ENCODE results near the gene GALNT18. TPM values are rescaled to one million over a fixed set of nuclear protein-coding genes. Genes with fewer than 3 reads are reported as not detected.

GALNT18 gene
- total RNA-seq, 3 donors from 2014 or later (not counting 1 experiment from before 2014, with no cell fraction given), result 0.18 to 0.42 (median 0.38) TPM

DNA sequence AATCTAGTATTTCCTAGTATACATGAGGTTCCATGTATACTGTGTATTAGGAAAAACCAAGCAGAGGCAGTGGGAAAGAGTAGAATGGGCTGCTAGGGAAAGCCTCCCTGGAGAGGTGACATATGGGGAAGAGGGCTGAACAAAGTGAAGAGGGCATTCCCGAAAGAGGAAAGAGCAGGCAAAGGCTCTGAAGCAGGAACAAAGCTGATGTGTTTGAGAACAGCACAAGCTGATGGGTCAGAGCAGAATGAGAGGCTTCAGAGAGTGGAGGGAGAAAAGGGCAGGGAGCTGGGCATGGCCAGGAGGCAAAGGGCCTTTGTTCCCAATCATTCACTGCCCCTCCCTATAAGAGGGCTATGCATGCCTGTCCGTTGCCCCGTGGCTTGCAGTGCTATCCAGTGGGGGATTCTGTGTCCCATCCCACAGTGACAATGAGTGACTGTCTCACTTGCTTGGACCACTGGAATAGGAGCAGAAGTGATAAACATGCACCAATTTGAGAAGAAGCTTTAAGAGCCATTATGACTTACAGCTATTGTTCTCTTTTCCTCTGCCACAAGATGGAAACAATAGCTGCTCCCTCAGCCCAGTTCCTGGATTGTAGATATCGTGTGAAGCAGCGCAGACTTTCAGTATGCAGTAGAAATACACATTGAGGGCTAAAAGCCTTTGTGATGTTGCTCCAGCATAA is 39.6 kb downstream of the GALNT18 start:
- no peak overlapping the region for H3K27ac Mint-ChIP-seq
- no peak for ATAC-seq

GRCh38 chr11:11581481-11581880 is 40.3 kb downstream of the GALNT18 start:
- intact Hi-C loops (cut with micrococcal nuclease), result no loop called here
- ATAC-seq, result no peak
- no peak for DNase-seq
- Mint-ChIP-seq H3K36me3 (no peaks in the 10 kb centered on the region), H3K27ac (no peak overlapping the region), H3K4me1 (peaks cover 27 to 34% of the 10 kb centered on the region in 2 donors), H3K4me3 (no peak overlapping the region), H3K9me3 (no peaks in the 10 kb centered on the region), H3K27me3 (ENCODE audit: low read depth in 2 of 2) (no peaks in the 10 kb centered on the region)
- Histone ChIP-seq H3K4me1 (ENCODE audit: control insufficient read depth, insufficient read depth, low read length) (peaks cover 16% of the 10 kb centered on the region), H3K27me3 (ENCODE audit: control insufficient read depth, insufficient read depth, low read length) (no peaks in the 10 kb centered on the region), H3K36me3 (ENCODE audit: control insufficient read depth, insufficient read depth, low read length) (no peaks in the 10 kb centered on the region), H3K4me3 (ENCODE audit: low read length) (no peak overlapping the region), H3K9me3 (ENCODE audit: control insufficient read depth, insufficient read depth, low read length) (no peaks in the 10 kb centered on the region), H3K27ac (ENCODE audit: low read length) (no peak overlapping the region)
- 91% methylated on average over 4 of the region's 4 CpGs for WGBS (ENCODE audit: insufficient coverage)
- TF ChIP-seq CTCF (IDR thresholded peaks at IDR 0.05), result no peak

More for the DNA sequence above, 39.6 kb downstream of the GALNT18 start:
- no peak overlapping the region for H3K27ac ChIP-seq (ENCODE audit: low read length)
- H3K4me1 ChIP-seq (ENCODE audit: control insufficient read depth, insufficient read depth, low read length), result peaks cover 10% of the 10 kb centered on the region
- H3K9me3 ChIP-seq (ENCODE audit: control insufficient read depth, insufficient read depth, low read length), result no peaks in the 10 kb centered on the region
- Mint-ChIP-seq H3K9me3 (no peaks in the 10 kb centered on the region), H3K4me1 (peaks cover 20 to 27% of the 10 kb centered on the region in 2 donors), H3K36me3 (no peaks in the 10 kb centered on the region), H3K27me3 (ENCODE audit: low read depth in 2 of 2) (no peaks in the 10 kb centered on the region), H3K4me3 (no peak overlapping the region)
- TF ChIP-seq CTCF (IDR thresholded peaks at IDR 0.05), result no peak
- no peak for DNase-seq
- H3K27me3 ChIP-seq (ENCODE audit: control insufficient read depth, insufficient read depth, low read length), result no peaks in the 10 kb centered on the region
- 86% methylated on average over 5 of the region's 5 CpGs for WGBS (ENCODE audit: insufficient coverage)
- intact Hi-C loops (cut with micrococcal nuclease), result no loop called here
- no peak overlapping the region for H3K4me3 ChIP-seq (ENCODE audit: low read length)
- no peaks in the 10 kb centered on the region for H3K36me3 ChIP-seq (ENCODE audit: control insufficient read depth, insufficient read depth, low read length)

DNA sequence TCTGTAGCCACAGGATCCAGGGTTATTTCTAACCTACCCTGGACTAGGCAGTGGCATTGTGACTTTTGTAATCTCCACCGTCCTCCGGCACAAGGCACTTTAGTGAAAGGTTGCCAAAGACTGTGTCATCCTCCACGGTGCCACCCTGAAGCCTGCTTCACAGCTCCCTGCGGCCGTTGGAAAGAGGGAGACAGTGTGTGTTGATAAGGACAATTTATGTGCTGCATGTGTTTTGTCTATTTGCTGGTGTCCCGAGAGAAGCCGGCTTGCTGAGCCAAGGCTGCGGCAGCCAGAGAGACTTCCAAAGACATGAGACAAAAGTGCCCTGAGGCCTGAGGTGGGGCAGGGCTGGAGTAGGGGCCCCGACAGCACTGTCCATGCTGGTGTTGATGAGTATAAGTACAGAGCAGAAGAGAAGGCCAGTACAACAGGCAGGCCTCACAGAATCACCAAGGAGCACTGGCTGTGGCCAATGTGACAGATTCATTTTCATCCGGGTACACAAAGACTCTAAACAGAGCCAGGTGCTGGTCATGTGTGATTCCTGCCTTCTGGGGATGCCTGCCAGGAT is 40.9 kb downstream of the GALNT18 start:
- Mint-ChIP-seq H3K36me3 (no peaks in the 10 kb centered on the region), H3K9me3 (no peaks in the 10 kb centered on the region), H3K4me1 (peaks cover 32 to 40% of the 10 kb centered on the region in 2 donors), H3K27ac (no peak overlapping the region), H3K27me3 (ENCODE audit: low read depth in 2 of 2) (no peaks in the 10 kb centered on the region), H3K4me3 (no peak overlapping the region)
- no peak for TF ChIP-seq CTCF (IDR thresholded peaks at IDR 0.05)
- Histone ChIP-seq H3K4me3 (ENCODE audit: low read length) (no peak overlapping the region), H3K36me3 (ENCODE audit: control insufficient read depth, insufficient read depth, low read length) (no peaks in the 10 kb centered on the region), H3K27me3 (ENCODE audit: control insufficient read depth, insufficient read depth, low read length) (no peaks in the 10 kb centered on the region), H3K4me1 (ENCODE audit: control insufficient read depth, insufficient read depth, low read length) (peaks cover 22% of the 10 kb centered on the region), H3K27ac (ENCODE audit: low read length) (no peak overlapping the region), H3K9me3 (ENCODE audit: control insufficient read depth, insufficient read depth, low read length) (no peaks in the 10 kb centered on the region)
- no peak for DNase-seq
- WGBS (ENCODE audit: insufficient coverage), result 91% methylated on average over 10 of the region's 10 CpGs
- no peak for ATAC-seq
- intact Hi-C loops (cut with micrococcal nuclease), result no loop called here

Data from natural killer cell (primary cell).